Osteoblast (primary cell): ENCODE measurements around the gene TELO2. TPM values are rescaled to one million over a fixed set of nuclear protein-coding genes. Genes with fewer than 3 reads are reported as not detected.

Source experiments
- DNase-seq: peaks from one replicate; pipeline ENCODE4 v3.0.0; 2011; ENCODE audit warnings: low spot score, mixed read lengths; ENCODE audit not compliant: insufficient read length; ENCODE audit errors: missing footprints
- H2AFZ ChIP-seq: 2 replicates; pipeline ENCODE4 v1.6.0; 2011; ENCODE audit warnings: mild to moderate bottlenecking, low read length
- H3K27ac ChIP-seq: 2 replicates; pipeline ENCODE4 v1.5.1; 2011; ENCODE audit warnings: mild to moderate bottlenecking, low read depth, low read length, moderate library complexity
- H3K27me3 ChIP-seq: 2 replicates; pipeline ENCODE4 v1.6.0; 2012; ENCODE audit warnings: mild to moderate bottlenecking, control low read depth, inconsistent platforms, low read length, moderate library complexity; ENCODE audit not compliant: insufficient read depth
- H3K36me3 ChIP-seq: 2 replicates; pipeline ENCODE4 v1.5.1; 2011; ENCODE audit warnings: mild to moderate bottlenecking, low read length, control low read depth, moderate library complexity; ENCODE audit not compliant: insufficient read depth
- H3K4me1 ChIP-seq: 2 replicates; pipeline ENCODE4 v1.5.1; 2011; ENCODE audit warnings: mild to moderate bottlenecking, low read length, control low read depth, moderate library complexity; ENCODE audit not compliant: insufficient read depth
- H3K4me2 ChIP-seq: 2 replicates; pipeline ENCODE4 v1.6.0; 2011; ENCODE audit warnings: mild to moderate bottlenecking, low read length; ENCODE audit not compliant: insufficient read depth
- H3K4me3 ChIP-seq: fragments of 200-600 bp; sonication (generic); 3 replicates; pipeline ENCODE4 v1.5.1; 2012; ENCODE audit warnings: mild to moderate bottlenecking, low read length, inconsistent platforms; ENCODE audit not compliant: insufficient read depth
- H3K79me2 ChIP-seq: 2 replicates; pipeline ENCODE4 v1.6.0; 2012; ENCODE audit warnings: mild to moderate bottlenecking, low read length, control low read depth, inconsistent platforms; ENCODE audit not compliant: insufficient read depth
- H3K9me3 ChIP-seq: 2 replicates; pipeline ENCODE4 v1.5.1; 2011; ENCODE audit warnings: low read depth, low read length, control low read depth
- H4K20me1 ChIP-seq: 2 replicates; pipeline ENCODE4 v1.6.0; 2012; ENCODE audit warnings: mild to moderate bottlenecking, low read length, control low read depth; ENCODE audit not compliant: insufficient read depth
- total RNA-seq: library from RNA; depleted of rRNA; stranded (reverse); fragments of >200 nt; gene quantifications from 2 replicates; pipeline ENCODE4 v1.2.3, GENCODE V29; 2012
- TF ChIP-seq, protein P1 (sequence below): IDR thresholded peaks from 2 replicates; pipeline ENCODE4 v1.5.1; 2011; ENCODE audit warnings: mild to moderate bottlenecking, low read depth, low read length, moderate library complexity; ENCODE audit errors: extremely low read depth

TELO2 gene
- total RNA-seq, 1 donor: 18.1 TPM

DNA sequence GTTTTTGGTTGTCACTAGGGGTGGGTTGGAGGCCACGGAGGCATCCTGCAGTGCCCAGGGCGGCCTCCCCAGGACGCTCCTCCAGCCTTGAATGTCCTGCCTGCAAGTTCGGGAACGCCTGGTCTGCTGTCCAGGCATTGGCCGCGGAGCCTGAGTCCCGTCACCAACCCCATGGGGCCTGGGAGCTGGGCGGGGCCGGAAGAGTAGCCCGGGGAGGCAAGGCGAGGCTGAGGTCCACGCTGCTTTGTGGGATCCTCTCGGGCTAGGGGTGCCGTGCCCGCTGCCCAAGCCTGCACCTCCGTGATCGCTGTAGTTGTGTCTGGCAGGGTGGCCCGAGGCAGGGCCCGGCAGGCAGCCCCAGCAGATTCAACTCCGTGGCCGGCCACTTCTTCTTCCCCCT, 12.8 kb downstream of the TELO2 start:
- TF ChIP-seq, protein P1, sequence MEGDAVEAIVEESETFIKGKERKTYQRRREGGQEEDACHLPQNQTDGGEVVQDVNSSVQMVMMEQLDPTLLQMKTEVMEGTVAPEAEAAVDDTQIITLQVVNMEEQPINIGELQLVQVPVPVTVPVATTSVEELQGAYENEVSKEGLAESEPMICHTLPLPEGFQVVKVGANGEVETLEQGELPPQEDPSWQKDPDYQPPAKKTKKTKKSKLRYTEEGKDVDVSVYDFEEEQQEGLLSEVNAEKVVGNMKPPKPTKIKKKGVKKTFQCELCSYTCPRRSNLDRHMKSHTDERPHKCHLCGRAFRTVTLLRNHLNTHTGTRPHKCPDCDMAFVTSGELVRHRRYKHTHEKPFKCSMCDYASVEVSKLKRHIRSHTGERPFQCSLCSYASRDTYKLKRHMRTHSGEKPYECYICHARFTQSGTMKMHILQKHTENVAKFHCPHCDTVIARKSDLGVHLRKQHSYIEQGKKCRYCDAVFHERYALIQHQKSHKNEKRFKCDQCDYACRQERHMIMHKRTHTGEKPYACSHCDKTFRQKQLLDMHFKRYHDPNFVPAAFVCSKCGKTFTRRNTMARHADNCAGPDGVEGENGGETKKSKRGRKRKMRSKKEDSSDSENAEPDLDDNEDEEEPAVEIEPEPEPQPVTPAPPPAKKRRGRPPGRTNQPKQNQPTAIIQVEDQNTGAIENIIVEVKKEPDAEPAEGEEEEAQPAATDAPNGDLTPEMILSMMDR: no peak
- H3K4me3 ChIP-seq: no peak overlapping the region

DNA sequence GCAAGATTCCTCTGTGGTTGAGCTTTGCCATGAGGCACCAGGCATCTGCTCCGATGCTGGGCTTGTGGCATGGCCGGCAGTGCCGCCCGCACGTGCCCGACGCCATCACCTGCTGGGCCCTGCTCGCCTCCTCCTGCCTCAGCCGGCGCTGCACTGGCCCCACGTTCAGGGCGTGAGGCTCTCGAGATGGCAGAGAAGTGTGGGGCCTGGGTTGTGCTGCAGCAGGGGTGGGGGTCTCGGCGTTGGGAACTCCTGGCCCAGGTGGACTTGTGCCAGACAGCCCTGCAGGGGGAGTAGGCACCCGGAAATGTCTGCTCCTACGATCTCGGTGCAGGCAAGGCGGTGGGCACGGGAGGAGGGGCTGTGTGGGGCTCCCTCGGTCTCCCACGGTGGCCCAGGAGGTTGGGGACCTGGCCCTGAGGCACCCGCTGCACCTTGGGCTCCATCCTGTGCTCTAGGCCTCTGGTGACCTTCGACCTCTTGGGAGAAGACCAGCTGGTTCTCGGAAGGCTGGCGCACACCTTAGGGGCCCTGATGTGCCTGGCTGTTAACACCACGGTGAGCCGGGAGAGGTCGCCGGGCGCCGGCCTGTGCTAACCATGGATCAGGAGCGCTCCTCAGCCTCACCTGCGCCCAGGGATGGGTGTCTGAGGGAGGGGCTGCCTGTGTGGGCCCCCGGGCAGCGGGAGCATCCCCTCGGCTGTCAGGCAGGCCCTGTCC, 13.5 kb downstream of the TELO2 start:
- TF ChIP-seq, protein P1: no peak
- Histone ChIP-seq H3K36me3 (peaks cover 19% of the 10 kb centered on the region), H3K4me1 (no peaks in the 10 kb centered on the region), H3K27me3 (no peaks in the 10 kb centered on the region), H3K4me2 (no peak overlapping the region), H3K9me3 (no peaks in the 10 kb centered on the region), H3K79me2 (no peaks in the 10 kb centered on the region), H3K4me3 (no peak overlapping the region), H2AFZ (no peak overlapping the region), H3K27ac (no peak overlapping the region), H4K20me1 (no peaks in the 10 kb centered on the region)
- DNase-seq: peak; percentile 87

More for the DNA sequence above, 12.8 kb downstream of the TELO2 start:
- no peaks in the 10 kb centered on the region for H3K79me2 ChIP-seq
- DNase-seq: no peak
- no peaks in the 10 kb centered on the region for H3K9me3 ChIP-seq
- H3K4me1 ChIP-seq: no peaks in the 10 kb centered on the region
- no peaks in the 10 kb centered on the region for H3K27me3 ChIP-seq
- no peaks in the 10 kb centered on the region for H4K20me1 ChIP-seq
- H3K4me2 ChIP-seq: no peak overlapping the region
- H2AFZ ChIP-seq: no peak overlapping the region
- H3K36me3 ChIP-seq: peaks cover 18% of the 10 kb centered on the region
- H3K27ac ChIP-seq: no peak overlapping the region

DNA sequence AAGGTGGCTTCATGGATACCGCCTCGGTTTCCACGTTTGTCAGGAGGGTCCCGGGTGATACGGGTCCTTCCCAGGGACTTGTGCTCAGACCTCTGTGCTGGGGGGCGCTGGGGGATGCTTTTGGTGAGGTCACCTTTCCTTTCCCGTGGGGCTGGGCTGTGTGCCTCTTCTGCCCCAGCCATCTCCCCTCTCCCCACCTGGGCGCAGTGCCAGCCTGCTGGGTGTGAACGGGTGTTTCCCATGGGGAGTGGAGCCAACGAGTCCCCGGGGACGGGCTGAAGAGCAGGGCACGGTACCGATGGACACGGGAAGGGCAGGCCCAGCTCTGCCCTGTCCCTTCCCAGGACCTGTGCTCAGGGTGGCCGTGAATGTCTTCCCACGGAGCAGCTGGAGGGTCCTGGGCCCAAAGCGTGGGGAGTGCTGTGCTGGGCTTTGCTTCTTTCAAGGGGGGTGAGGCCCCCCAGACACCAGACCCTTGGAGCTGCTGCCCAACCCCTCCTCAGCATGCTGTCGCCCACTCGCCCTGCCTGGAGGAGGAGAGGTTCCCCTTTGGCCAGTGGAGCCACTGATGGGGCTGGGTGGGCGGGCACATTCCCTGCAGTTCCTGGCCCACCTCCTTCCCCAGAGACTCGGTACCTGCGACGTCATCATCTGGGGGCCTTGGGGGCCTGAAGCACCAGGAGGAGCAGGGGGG, 15.5 kb downstream of the TELO2 start:
- Histone ChIP-seq H3K27ac (no peak overlapping the region), H3K4me1 (no peaks in the 10 kb centered on the region), H3K36me3 (peaks cover 4% of the 10 kb centered on the region), H4K20me1 (no peaks in the 10 kb centered on the region), H3K4me2 (no peak overlapping the region), H3K27me3 (no peaks in the 10 kb centered on the region), H3K4me3 (no peak overlapping the region), H2AFZ (no peak overlapping the region), H3K79me2 (no peaks in the 10 kb centered on the region), H3K9me3 (no peaks in the 10 kb centered on the region)
- TF ChIP-seq, protein P1: no peak
- DNase-seq: no peak
